ENCODE results near the gene NFYB. TPM values are rescaled to one million over a fixed set of nuclear protein-coding genes. Genes with fewer than 3 reads are reported as not detected.

The NFYB gene
- total and polyA plus RNA-seq, 9 of the 15 experiments (the other 6 are each of a cell fraction or from before 2014, with no cell fraction given), result 14.5 to 51.5 (median 32.3) TPM

GRCh38 chr12:104106965-104107364, 31.0 kb downstream of the NFYB start (continued):
- TF ChIP-seq BRF2 (IDR thresholded peaks at IDR 0.05; ENCODE audit: borderline replicate concordance, insufficient read depth, insufficient read length), result no peak
- TF ChIP-seq ZBED1 (IDR thresholded peaks at IDR 0.05), result no peak
- TF ChIP-seq, protein P1, sequence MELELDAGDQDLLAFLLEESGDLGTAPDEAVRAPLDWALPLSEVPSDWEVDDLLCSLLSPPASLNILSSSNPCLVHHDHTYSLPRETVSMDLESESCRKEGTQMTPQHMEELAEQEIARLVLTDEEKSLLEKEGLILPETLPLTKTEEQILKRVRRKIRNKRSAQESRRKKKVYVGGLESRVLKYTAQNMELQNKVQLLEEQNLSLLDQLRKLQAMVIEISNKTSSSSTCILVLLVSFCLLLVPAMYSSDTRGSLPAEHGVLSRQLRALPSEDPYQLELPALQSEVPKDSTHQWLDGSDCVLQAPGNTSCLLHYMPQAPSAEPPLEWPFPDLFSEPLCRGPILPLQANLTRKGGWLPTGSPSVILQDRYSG (tag; conservative IDR thresholded peaks at IDR 0.05; ENCODE audit: low read depth), result no peak
- peak; percentile 13; the same call in 1 of the 2 replicates for TF ChIP-seq TEAD4 (IDR thresholded peaks at IDR 0.05; ENCODE audit: low read length)
- no peak for TF ChIP-seq TEAD4 (CRISPR knock-in tag; IDR thresholded peaks at IDR 0.05; ENCODE audit: borderline replicate concordance)
- TF ChIP-seq E2F3 (CRISPR knock-in tag; IDR thresholded peaks at IDR 0.05), result no peak
- no peak for TF ChIP-seq ZNF140 (CRISPR knock-in tag; IDR thresholded peaks at IDR 0.05)
- TF ChIP-seq ZKSCAN3 (CRISPR knock-in tag; IDR thresholded peaks at IDR 0.05), result no peak
- TF ChIP-seq ZNF507 (tag; conservative IDR thresholded peaks at IDR 0.05), result no peak
- no peak for TF ChIP-seq DIDO1 (tag; IDR thresholded peaks at IDR 0.05; ENCODE audit: low read depth)
- TF ChIP-seq JUN (IDR thresholded peaks at IDR 0.05; ENCODE audit: borderline replicate concordance, low read depth, low read length), result no peak
- TF ChIP-seq JUN (CRISPR knock-in tag; IDR thresholded peaks at IDR 0.05; ENCODE audit: borderline replicate concordance), result no peak

All from K562 (cell line).